Nephron (organoid): Measurements from ENCODE around the gene TACC3.
"Not testable (repeated sequence)": the region's sequence is repeated elsewhere in the genome, so short reads cannot be mapped to it uniquely, and the experiment has no call there.

Experiments used
- H3K27ac Mint-ChIP-seq, 3 experiments: 2 replicates each; pipeline ENCODE4 v1.8.0; 2020; ENCODE audit warnings: mixed read lengths in 3 of 3, mild to moderate bottlenecking in 2 of 3, moderate library complexity in 1 of 3
- H3K27me3 Mint-ChIP-seq: 2 replicates; pipeline ENCODE4 v1.8.0; 2021; ENCODE audit warnings: low read depth, mild to moderate bottlenecking, moderate library complexity, mixed read lengths
- H3K36me3 Mint-ChIP-seq: 2 replicates; pipeline ENCODE4 v1.8.0; 2020; ENCODE audit warnings: low read depth, mixed read lengths
- H3K4me1 Mint-ChIP-seq: 2 replicates; pipeline ENCODE4 v1.8.0; 2020; ENCODE audit warnings: mixed read lengths
- H3K4me3 Mint-ChIP-seq, 3 experiments: 2 replicates each; pipeline ENCODE4 v1.8.0; 2020; ENCODE audit warnings: mild to moderate bottlenecking in 3 of 3, mixed read lengths in 3 of 3, moderate library complexity in 2 of 3
- H3K9me3 Mint-ChIP-seq: 2 replicates; pipeline ENCODE4 v1.8.0; 2020; ENCODE audit warnings: mixed read lengths
- TF ChIP-seq, protein P1 (sequence below), 3 experiments: fragments of 200-600 bp; sonication (generic); IDR thresholded peaks; one replicate each; pipeline ENCODE4 v1.5.0; 2021; ENCODE audit warnings: antibody characterized with exemption in 3 of 3; ENCODE audit not compliant: unreplicated experiment in 3 of 3

TACC3 gene

DNA sequence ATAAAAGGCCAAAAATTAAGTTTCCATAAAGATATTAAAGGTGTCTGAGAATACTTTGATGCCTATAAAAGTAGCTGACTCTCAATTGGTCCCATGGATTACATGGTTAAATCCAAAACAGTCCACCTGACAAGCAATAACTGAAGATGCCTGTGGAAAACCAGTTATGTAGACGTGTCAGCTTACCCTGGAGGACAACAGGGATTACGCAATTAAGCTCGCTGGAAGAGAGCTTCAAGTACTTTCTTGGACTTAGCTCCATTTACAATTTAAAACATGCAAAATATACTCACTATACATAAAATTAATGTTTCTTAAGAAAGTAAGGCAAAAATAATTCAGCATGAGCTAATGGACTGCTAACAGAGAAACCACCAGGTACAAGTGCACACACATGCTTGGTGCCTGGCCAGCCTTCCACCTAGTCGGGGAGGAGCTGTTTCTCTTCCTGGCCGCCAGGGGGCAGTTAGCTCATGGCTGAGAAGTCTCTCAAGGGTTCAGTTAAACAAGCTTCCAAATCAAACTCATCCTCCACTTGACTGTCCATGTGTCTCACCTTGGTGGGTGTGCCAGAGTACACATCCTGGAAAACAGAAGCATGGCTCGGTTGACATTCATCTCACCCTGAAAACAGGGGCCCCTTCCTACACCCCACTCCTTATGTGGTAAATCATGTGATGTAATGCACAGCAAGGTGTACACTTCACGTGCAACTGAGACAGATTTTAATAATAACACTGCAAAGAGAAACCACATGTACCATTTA lies 28.0 kb upstream of the TACC3 start:
- H3K4me1 Mint-ChIP-seq = peaks cover 11% of the 10 kb centered on the region
- no peak overlapping the region for H3K4me3 Mint-ChIP-seq
- TF ChIP-seq, protein P1, sequence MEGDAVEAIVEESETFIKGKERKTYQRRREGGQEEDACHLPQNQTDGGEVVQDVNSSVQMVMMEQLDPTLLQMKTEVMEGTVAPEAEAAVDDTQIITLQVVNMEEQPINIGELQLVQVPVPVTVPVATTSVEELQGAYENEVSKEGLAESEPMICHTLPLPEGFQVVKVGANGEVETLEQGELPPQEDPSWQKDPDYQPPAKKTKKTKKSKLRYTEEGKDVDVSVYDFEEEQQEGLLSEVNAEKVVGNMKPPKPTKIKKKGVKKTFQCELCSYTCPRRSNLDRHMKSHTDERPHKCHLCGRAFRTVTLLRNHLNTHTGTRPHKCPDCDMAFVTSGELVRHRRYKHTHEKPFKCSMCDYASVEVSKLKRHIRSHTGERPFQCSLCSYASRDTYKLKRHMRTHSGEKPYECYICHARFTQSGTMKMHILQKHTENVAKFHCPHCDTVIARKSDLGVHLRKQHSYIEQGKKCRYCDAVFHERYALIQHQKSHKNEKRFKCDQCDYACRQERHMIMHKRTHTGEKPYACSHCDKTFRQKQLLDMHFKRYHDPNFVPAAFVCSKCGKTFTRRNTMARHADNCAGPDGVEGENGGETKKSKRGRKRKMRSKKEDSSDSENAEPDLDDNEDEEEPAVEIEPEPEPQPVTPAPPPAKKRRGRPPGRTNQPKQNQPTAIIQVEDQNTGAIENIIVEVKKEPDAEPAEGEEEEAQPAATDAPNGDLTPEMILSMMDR (IDR thresholded peaks at IDR 0.05; ENCODE audit: unreplicated experiment in 3 of 3) = peak; percentile 87 to 88 (median 88)
- H3K36me3 Mint-ChIP-seq = peaks cover 62% of the 10 kb centered on the region
- H3K27me3 Mint-ChIP-seq = no peaks in the 10 kb centered on the region
- H3K9me3 Mint-ChIP-seq = no peaks in the 10 kb centered on the region
- H3K27ac Mint-ChIP-seq = no peak overlapping the region

- peaks cover 11% of the 10 kb centered on the region for H3K4me1 Mint-ChIP-seq
- TF ChIP-seq, protein P1 (IDR thresholded peaks at IDR 0.05; ENCODE audit: unreplicated experiment in 3 of 3) = no peak
- H3K9me3 Mint-ChIP-seq = no peaks in the 10 kb centered on the region
- H3K4me3 Mint-ChIP-seq = no peak overlapping the region
- peaks cover 70% of the 10 kb centered on the region for H3K36me3 Mint-ChIP-seq
- no peaks in the 10 kb centered on the region for H3K27me3 Mint-ChIP-seq
- H3K27ac Mint-ChIP-seq = peak overlapping the region; percentile 70 to 84 (median 83)
Measured at GRCh38 chr4:1695913-1696312, 25.4 kb upstream of the TACC3 start.

- not testable (repeated sequence) for H3K27ac Mint-ChIP-seq, H3K4me3 Mint-ChIP-seq, H3K9me3 Mint-ChIP-seq, H3K27me3 Mint-ChIP-seq
- peaks cover 11% of the 10 kb centered on the region for H3K4me1 Mint-ChIP-seq
- peaks cover 68% of the 10 kb centered on the region for H3K36me3 Mint-ChIP-seq
Measured at GRCh38 chr4:1701671-1702070, 19.6 kb upstream of the TACC3 start.

DNA sequence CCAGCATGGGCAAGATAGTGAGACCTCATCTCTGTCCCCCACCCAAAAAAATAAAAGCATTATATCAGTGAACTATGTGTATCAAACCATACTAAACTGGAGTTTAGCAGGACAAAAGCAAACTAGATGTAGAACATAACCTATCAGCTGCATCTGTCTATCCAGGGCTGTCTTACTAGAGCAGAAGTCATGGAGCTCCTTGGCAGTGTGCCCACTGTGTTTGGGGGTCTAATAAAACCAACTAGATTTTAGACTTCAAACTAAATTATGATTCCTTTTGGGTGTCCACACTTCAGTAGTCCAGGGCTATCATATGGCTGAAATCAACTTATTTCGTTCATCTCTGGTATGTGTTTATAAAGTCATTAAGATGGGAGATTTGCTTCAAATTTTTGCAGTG lies 17.5 kb upstream of the TACC3 start:
- H3K27me3 Mint-ChIP-seq = no peaks in the 10 kb centered on the region
- TF ChIP-seq, protein P1 (IDR thresholded peaks at IDR 0.05; ENCODE audit: unreplicated experiment in 3 of 3) = no peak
- H3K4me1 Mint-ChIP-seq = peaks cover 11% of the 10 kb centered on the region
- no peak overlapping the region for H3K4me3 Mint-ChIP-seq
- H3K9me3 Mint-ChIP-seq = no peaks in the 10 kb centered on the region
- H3K27ac Mint-ChIP-seq = peak overlapping the region in 1 of 3 experiments; percentile 31
- peaks cover 63% of the 10 kb centered on the region for H3K36me3 Mint-ChIP-seq

DNA sequence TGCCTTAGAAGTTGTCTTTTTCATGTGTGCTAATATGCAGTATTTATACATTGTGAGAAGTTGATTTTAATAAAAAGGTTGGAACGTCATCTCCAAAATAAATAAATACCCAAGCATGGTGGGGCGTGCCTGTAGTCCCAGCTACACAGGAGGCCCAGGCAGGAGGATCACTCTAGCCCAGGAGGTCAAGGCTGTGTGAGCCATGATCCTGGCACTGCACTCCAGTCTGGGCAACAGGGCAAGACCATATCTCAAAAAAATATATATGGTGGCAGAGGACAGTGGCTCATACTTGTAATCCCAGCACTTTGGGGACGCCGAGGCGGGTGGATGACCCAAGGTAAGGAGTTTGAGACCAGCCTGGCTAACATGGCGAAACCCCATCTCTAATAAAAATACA lies 15.6 kb upstream of the TACC3 start:
- TF ChIP-seq, protein P1 (IDR thresholded peaks at IDR 0.05; ENCODE audit: unreplicated experiment in 3 of 3) = no peak
- no peak overlapping the region for H3K27ac Mint-ChIP-seq
- H3K4me3 Mint-ChIP-seq = no peak overlapping the region
- H3K27me3 Mint-ChIP-seq = no peaks in the 10 kb centered on the region
- H3K36me3 Mint-ChIP-seq = peaks cover 56% of the 10 kb centered on the region
- H3K9me3 Mint-ChIP-seq = no peaks in the 10 kb centered on the region
- H3K4me1 Mint-ChIP-seq = peaks cover 18% of the 10 kb centered on the region

DNA sequence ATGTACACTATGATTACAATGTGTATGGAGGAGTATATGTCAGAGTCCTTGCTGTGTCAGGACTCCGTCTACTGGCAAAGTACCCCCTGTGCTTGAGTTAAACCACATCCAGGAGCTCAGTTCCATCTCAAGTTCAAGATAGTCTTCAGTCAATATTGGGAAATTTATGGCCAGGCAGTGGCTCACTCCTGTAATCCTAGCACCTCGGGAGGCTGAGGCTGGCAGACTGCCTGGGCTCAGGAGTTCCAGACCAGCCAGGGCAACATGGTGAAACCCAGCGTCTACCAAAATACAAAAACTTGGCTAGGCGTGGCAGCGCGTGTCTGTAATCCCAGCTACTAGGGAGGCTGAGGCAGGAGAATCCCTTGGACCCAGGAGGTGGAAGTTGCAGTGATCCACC lies 15.0 kb upstream of the TACC3 start:
- TF ChIP-seq, protein P1 (IDR thresholded peaks at IDR 0.05; ENCODE audit: unreplicated experiment in 3 of 3) = no peak
- Mint-ChIP-seq H3K4me1 (peaks cover 24% of the 10 kb centered on the region), H3K27ac (no peak overlapping the region), H3K27me3 (no peaks in the 10 kb centered on the region), H3K36me3 (peaks cover 59% of the 10 kb centered on the region), H3K4me3 (peak overlapping the region in 1 of 3 experiments; percentile 36), H3K9me3 (no peaks in the 10 kb centered on the region)
